Measurements from ENCODE around the gene DOK6.

The DOK6 gene

DNA sequence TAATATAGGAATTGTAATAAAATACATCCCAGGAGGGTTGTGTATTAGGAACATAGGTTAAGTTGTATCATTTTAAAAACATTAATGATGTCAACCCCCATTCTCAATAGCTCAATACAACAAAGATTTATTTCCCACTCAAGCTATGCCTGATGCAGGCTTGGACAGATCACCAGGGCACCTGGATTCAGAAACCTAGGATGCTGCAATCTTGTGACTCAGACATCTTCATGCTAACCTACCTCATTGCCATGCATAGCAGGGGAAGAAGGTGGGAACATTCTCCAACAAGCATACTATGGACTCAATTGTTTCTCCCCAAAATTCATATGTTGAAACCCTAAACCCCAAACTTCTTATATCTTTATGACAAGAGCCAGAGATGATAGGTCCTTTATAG is 302.8 kb downstream of the DOK6 start:
- in situ Hi-C loops (cut with MboI; ENCODE audit: low pct_unique_long_range_greater_than_20kb, low sequenced_read_pairs, unreplicated experiment): no loop called here
- TF ChIP-seq CTCF (IDR thresholded peaks at IDR 0.05; ENCODE audit: extremely low read depth, insufficient read depth, missing control alignments): no peak
- DNase-seq (ENCODE audit: low spot score): no peak

- no peak for TF ChIP-seq CTCF (IDR thresholded peaks at IDR 0.05; ENCODE audit: extremely low read depth, insufficient read depth, missing control alignments)
- no peak for DNase-seq (ENCODE audit: low spot score)
- in situ Hi-C loops (cut with MboI; ENCODE audit: low pct_unique_long_range_greater_than_20kb, low sequenced_read_pairs, unreplicated experiment): no loop called here
These were observed 305.3 kb downstream of the DOK6 start for GRCh38 chr18:69705987-69706386.

DNA sequence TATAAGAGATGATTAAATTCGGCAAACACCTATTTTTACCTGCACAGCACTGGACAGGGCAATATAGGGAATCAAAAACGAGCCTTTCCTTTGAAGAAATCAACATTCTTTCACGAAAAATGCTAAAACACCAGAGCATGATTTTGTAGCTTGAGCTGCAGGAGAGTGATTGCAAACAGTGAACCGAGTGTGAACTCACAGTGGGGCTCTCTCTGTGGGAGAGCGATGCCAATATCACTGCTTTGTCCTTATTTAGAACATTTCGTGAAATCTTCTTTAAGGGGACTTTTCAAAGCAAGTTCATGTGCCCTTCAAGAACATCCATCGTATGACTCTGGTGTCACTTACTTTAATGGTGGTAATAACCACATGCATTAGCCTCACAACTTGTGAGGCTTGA is 308.2 kb downstream of the DOK6 start:
- in situ Hi-C loops (cut with MboI; ENCODE audit: low pct_unique_long_range_greater_than_20kb, low sequenced_read_pairs, unreplicated experiment): no loop called here
- no peak for DNase-seq (ENCODE audit: low spot score)
- TF ChIP-seq CTCF (IDR thresholded peaks at IDR 0.05; ENCODE audit: extremely low read depth, insufficient read depth, missing control alignments): no peak

GRCh38 chr18:69715191-69715795 is 314.6 kb downstream of the DOK6 start:
- in situ Hi-C loops (cut with MboI; ENCODE audit: low pct_unique_long_range_greater_than_20kb, low sequenced_read_pairs, unreplicated experiment): no loop called here
- DNase-seq (ENCODE audit: low spot score): no peak
- no peak for TF ChIP-seq CTCF (IDR thresholded peaks at IDR 0.05; ENCODE audit: extremely low read depth, insufficient read depth, missing control alignments)

DNA sequence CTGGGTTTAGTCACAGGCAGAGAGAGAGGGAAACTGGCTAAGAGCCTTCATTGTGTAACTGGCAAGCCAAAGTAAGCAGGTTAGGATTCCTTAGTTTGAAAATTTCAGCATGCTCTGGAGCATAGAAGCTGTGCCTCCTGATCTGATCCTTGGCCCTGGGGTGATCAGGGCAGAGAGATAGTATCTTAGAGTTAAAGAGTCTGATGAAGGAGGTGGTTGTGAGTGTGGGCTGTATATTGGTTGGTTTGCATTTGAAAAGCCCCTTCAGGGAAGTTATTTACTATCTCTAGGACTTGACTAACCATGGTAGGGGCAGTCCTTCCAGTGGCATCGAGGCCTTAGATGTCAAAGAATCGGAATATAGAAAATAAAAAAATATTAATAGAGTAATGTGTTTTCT is 316.9 kb downstream of the DOK6 start:
- DNase-seq (ENCODE audit: low spot score): no peak
- in situ Hi-C loops (cut with MboI; ENCODE audit: low pct_unique_long_range_greater_than_20kb, low sequenced_read_pairs, unreplicated experiment): no loop called here
- TF ChIP-seq CTCF (IDR thresholded peaks at IDR 0.05; ENCODE audit: extremely low read depth, insufficient read depth, missing control alignments): no peak

GRCh38 chr18:69718912-69719547 is 318.3 kb downstream of the DOK6 start:
- TF ChIP-seq CTCF (IDR thresholded peaks at IDR 0.05; ENCODE audit: extremely low read depth, insufficient read depth, missing control alignments): no peak

More at GRCh38 chr18:69718912-69719547, 318.3 kb downstream of the DOK6 start:
- in situ Hi-C loops (cut with MboI; ENCODE audit: low pct_unique_long_range_greater_than_20kb, low sequenced_read_pairs, unreplicated experiment): no loop called here
- DNase-seq (ENCODE audit: low spot score): no peak

Data from GM13977 (cell line).